HepG2 (cell line): ENCODE results near the gene SMAP1. TPM values are rescaled to one million over a fixed set of nuclear protein-coding genes. Genes with fewer than 3 reads are reported as not detected.

Experiments used
- AKNA ChIP-seq: sonication (generic); formaldehyde crosslinking; IDR thresholded peaks from 2 replicates; pipeline ENCODE4 v1.4.0; 2020; ENCODE audit warnings: missing genetic modification reagents, borderline replicate concordance
- ATF3 ChIP-seq: sonication (generic); formaldehyde crosslinking; IDR thresholded peaks from 2 replicates; pipeline ENCODE4 v1.4.0; 2020; ENCODE audit warnings: missing genetic modification reagents
- CCDC6 ChIP-seq: sonication (generic); formaldehyde crosslinking; IDR thresholded peaks from 2 replicates; pipeline ENCODE4 v1.8.1; 2022; ENCODE audit warnings: mild to moderate bottlenecking, missing genetic modification reagents, moderate library complexity
- GABPA ChIP-seq, 2 experiments: IDR thresholded peaks; 2 replicates each; pipeline ENCODE4 v1.6.1; 2011 to 2016; ENCODE audit warnings: low read depth in 2 of 2, low read length in 1 of 2, missing biosample characterization in 1 of 2, missing genetic modification characterization in 1 of 2
- GRHL1 ChIP-seq: sonication (generic); formaldehyde crosslinking; conservative IDR thresholded peaks from 2 replicates; pipeline ENCODE4 v1.8.0; 2022; ENCODE audit warnings: missing genetic modification reagents
- NFAT5 ChIP-seq: sonication (generic); formaldehyde crosslinking; IDR thresholded peaks from 2 replicates; pipeline ENCODE4 v1.4.0; 2020; ENCODE audit warnings: missing genetic modification reagents
- RAD51 ChIP-seq: fragments of 450-650 bp; IDR thresholded peaks from 2 replicates; pipeline ENCODE4 v1.6.1; 2016; ENCODE audit warnings: borderline replicate concordance
- SYNCRIP ChIP-seq: fragments of 200-400 bp; formaldehyde crosslinking; IDR thresholded peaks from 2 replicates; pipeline ENCODE4 v1.6.1; 2018; ENCODE audit warnings: mild to moderate bottlenecking, low read depth, low read length; ENCODE audit not compliant: insufficient read depth
- USF2 ChIP-seq, 2 experiments: sonication (generic) in 1 of 2; formaldehyde crosslinking in 1 of 2; IDR thresholded peaks; 2 replicates each; pipeline versions ENCODE4 v1.5.1 to v1.6.1; 2011 to 2020; ENCODE audit warnings: borderline replicate concordance in 1 of 2, low read depth in 1 of 2, low read length in 1 of 2, mild to moderate bottlenecking in 1 of 2, missing genetic modification reagents in 1 of 2, moderate library complexity in 1 of 2
- ZFP36L2 ChIP-seq: sonication (generic); formaldehyde crosslinking; IDR thresholded peaks from 2 replicates; pipeline ENCODE4 v1.4.0; 2020; ENCODE audit warnings: missing genetic modification reagents
- ZMYM4 ChIP-seq: sonication (generic); formaldehyde crosslinking; IDR thresholded peaks from 2 replicates; pipeline ENCODE4 v1.8.1; 2023; ENCODE audit warnings: mild to moderate bottlenecking, missing genetic modification reagents
- ZNF792 ChIP-seq: IDR thresholded peaks from 2 replicates; pipeline ENCODE4 v1.6.1; 2016
- ZSCAN29 ChIP-seq: sonication (generic); formaldehyde crosslinking; conservative IDR thresholded peaks from 2 replicates; pipeline ENCODE4 v1.4.0; 2020; ENCODE audit warnings: mild to moderate bottlenecking, missing genetic modification reagents
- polyA plus RNA-seq, 8 experiments: library from polyadenylated mRNA; depleted of rRNA in 3 of 8; stranded (reverse) in 7 of 8; unstranded in 1 of 8; fragments of >200 nt; fragmentation: Illumina TruSeq in 4 of 8; extraction: Trizol in 4 of 8; gene quantifications; 2 replicates each; pipeline versions ENCODE4 v1.2.1 to v1.2.3, GENCODE V29; 2011 to 2016; ENCODE audit warnings: low read depth in 4 of 8, missing spikeins in 1 of 8, mixed read lengths in 1 of 8; ENCODE audit not compliant: insufficient read depth in 1 of 8
- total RNA-seq, 5 experiments: library from RNA; depleted of rRNA; stranded (reverse); fragments of >200 nt; fragmentation: Illumina TruSeq; extraction: Trizol; gene quantifications; 2 replicates each; pipeline ENCODE4 v1.2.3, GENCODE V29; 2016; ENCODE audit warnings: low read depth in 1 of 5

The SMAP1 gene
- total and polyA plus RNA-seq, 2 of the 13 experiments (the other 11 are each of a cell fraction or from before 2014, with no cell fraction given): 13.4 to 17.8 TPM

GRCh38 chr6:70667711-70668498 is at the start of gene SMAP1 (continued):
- no peak for TF ChIP-seq NFAT5 (CRISPR knock-in tag)
- TF ChIP-seq ZSCAN29 (CRISPR knock-in tag): peak; percentile 87; the same call in 1 of the 2 replicates
- TF ChIP-seq ZMYM4 (CRISPR knock-in tag): peak; percentile 92
- TF ChIP-seq ZFP36L2: no peak
- TF ChIP-seq AKNA (CRISPR knock-in tag): no peak
- TF ChIP-seq GRHL1 (CRISPR knock-in tag): no peak
- TF ChIP-seq SYNCRIP: no peak
- TF ChIP-seq ATF3 (CRISPR knock-in tag): no peak
- TF ChIP-seq ZNF792 (CRISPR knock-in tag): no peak; the same call in 1 of the 2 replicates
- peak; percentile 85 for TF ChIP-seq CCDC6 (CRISPR knock-in tag)
- TF ChIP-seq USF2 (IDR thresholded peaks at IDR 0.05; ENCODE audit: low read depth, low read length): no peak
- TF ChIP-seq USF2 (CRISPR knock-in tag; IDR thresholded peaks at IDR 0.05; ENCODE audit: borderline replicate concordance): no peak
- TF ChIP-seq GABPA (IDR thresholded peaks at IDR 0.05; ENCODE audit: low read depth, low read length): peak; percentile 59
- TF ChIP-seq GABPA (CRISPR knock-in tag; IDR thresholded peaks at IDR 0.05; ENCODE audit: low read depth): peak; percentile 55
- TF ChIP-seq RAD51: no peak
